Kidney epithelial cell (primary cell): ENCODE data around the gene MRGPRG. TPM values are rescaled to one million over a fixed set of nuclear protein-coding genes. Genes with fewer than 3 reads are reported as not detected.

Experiments
- DNase-seq: peaks from one replicate; pipeline ENCODE4 v3.0.0-alpha.2; 2010; ENCODE audit warnings: low read depth
- H3K27me3 ChIP-seq: 2 replicates; pipeline ENCODE4 v1.6.0; 2011; ENCODE audit warnings: low read length; ENCODE audit not compliant: control insufficient read depth, insufficient read depth
- H3K36me3 ChIP-seq: 2 replicates; pipeline ENCODE4 v1.5.1; 2011; ENCODE audit warnings: low read length; ENCODE audit not compliant: control insufficient read depth, insufficient read depth
- H3K4me3 ChIP-seq: 2 replicates; pipeline ENCODE4 v1.5.1; 2011; ENCODE audit warnings: low read depth, mild to moderate bottlenecking, control low read depth, low read length
- CTCF ChIP-seq: IDR thresholded peaks from 2 replicates; pipeline ENCODE4 v1.5.1; 2011; ENCODE audit warnings: mild to moderate bottlenecking, moderate library complexity, low read length, control low read depth, inconsistent platforms; ENCODE audit not compliant: insufficient read depth, poor library complexity, severe bottlenecking
- total RNA-seq: library from RNA; depleted of rRNA; stranded (reverse); fragments of >200 nt; gene quantifications from 2 replicates; pipeline ENCODE4 v1.2.3, GENCODE V29; 2015

The MRGPRG gene
- total RNA-seq, 1 donor from 2014 or later: not detected

GRCh38 chr11:3197878-3198528 is 20.6 kb downstream of the MRGPRG start:
- peaks cover 35% of the 10 kb centered on the region for H3K27me3 ChIP-seq
- DNase-seq: no peak
- no peak for TF ChIP-seq CTCF

GRCh38 chr11:3197044-3197695 is 21.4 kb downstream of the MRGPRG start:
- TF ChIP-seq CTCF: no peak
- H3K27me3 ChIP-seq: peaks cover 28% of the 10 kb centered on the region
- DNase-seq: no peak
- no peaks in the 10 kb centered on the region for H3K36me3 ChIP-seq
- H3K4me3 ChIP-seq: no peak overlapping the region

More at GRCh38 chr11:3197878-3198528, 20.6 kb downstream of the MRGPRG start:
- Histone ChIP-seq H3K36me3 (no peaks in the 10 kb centered on the region), H3K4me3 (no peak overlapping the region)

GRCh38 chr11:3196161-3197043 is 22.2 kb downstream of the MRGPRG start:
- Histone ChIP-seq H3K4me3 (no peak overlapping the region), H3K27me3 (peaks cover 20% of the 10 kb centered on the region), H3K36me3 (no peaks in the 10 kb centered on the region)
- DNase-seq: no peak
- no peak for TF ChIP-seq CTCF

- no peaks in the 10 kb centered on the region for H3K36me3 ChIP-seq
- TF ChIP-seq CTCF: peak; percentile 55
- H3K27me3 ChIP-seq: peaks cover 14% of the 10 kb centered on the region
Observed at GRCh38 chr11:3195251-3196160, 23.1 kb downstream of the MRGPRG start.

GRCh38 chr11:3194016-3194816 is 24.4 kb downstream of the MRGPRG start:
- peaks cover 12% of the 10 kb centered on the region for H3K27me3 ChIP-seq

More at GRCh38 chr11:3195251-3196160, 23.1 kb downstream of the MRGPRG start:
- no peak overlapping the region for H3K4me3 ChIP-seq
- no peak for DNase-seq

More at GRCh38 chr11:3194016-3194816, 24.4 kb downstream of the MRGPRG start:
- DNase-seq: no peak
- no peaks in the 10 kb centered on the region for H3K36me3 ChIP-seq
- no peak for TF ChIP-seq CTCF
- no peak overlapping the region for H3K4me3 ChIP-seq
